Brain microvascular endothelial cell (primary cell): Measurements from ENCODE around the gene LRRC70.

Experiments used
- DNase-seq: peaks from one replicate; pipeline ENCODE4 v3.0.0-alpha.2; 2020
- H3K27ac ChIP-seq: fragments of 250-450 bp; sonication (Bioruptor Pico); 2 replicates; pipeline ENCODE4 v1.5.1; 2020; ENCODE audit warnings: mild to moderate bottlenecking, moderate library complexity
- H3K27me3 ChIP-seq: fragments of 250-450 bp; sonication (Bioruptor Pico); replicated peaks from 2 replicates; pipeline ENCODE4 v1.5.1; 2020; ENCODE audit warnings: mild to moderate bottlenecking
- H3K36me3 ChIP-seq: fragments of 250-450 bp; sonication (Bioruptor Pico); replicated peaks from 2 replicates; pipeline ENCODE4 v1.5.1; 2020; ENCODE audit warnings: mild to moderate bottlenecking
- H3K4me3 ChIP-seq: 2 replicates; pipeline ENCODE4 v1.5.1; 2011; ENCODE audit warnings: low read depth, mild to moderate bottlenecking, control low read depth, low read length, moderate library complexity
- CTCF ChIP-seq: IDR thresholded peaks from 2 replicates; pipeline ENCODE4 v1.5.1; 2011; ENCODE audit warnings: low read depth, mild to moderate bottlenecking, moderate library complexity, low read length, control low read depth, inconsistent platforms; ENCODE audit errors: missing control alignments
- in situ Hi-C: cut with HindIII; loops from 2 replicates; pipeline ENCODE4 v1.10.0; 2017; ENCODE audit warnings: low sequenced_read_pairs, low pct_ligation_motif_present

The LRRC70 gene

GRCh38 chr5:62600560-62601252 lies 22.1 kb downstream of the LRRC70 start:
- Histone ChIP-seq H3K36me3 (no peaks in the 10 kb centered on the region), H3K27ac (no peak overlapping the region), H3K4me3 (no peak overlapping the region), H3K27me3 (no peaks in the 10 kb centered on the region)
- TF ChIP-seq CTCF = no peak
- DNase-seq = no peak
- in situ Hi-C loops = no loop called here

GRCh38 chr5:62603934-62604333 lies 25.3 kb downstream of the LRRC70 start:
- Histone ChIP-seq H3K27ac (no peak overlapping the region), H3K4me3 (no peak overlapping the region), H3K27me3 (no peaks in the 10 kb centered on the region), H3K36me3 (no peaks in the 10 kb centered on the region)
- in situ Hi-C loops = no loop called here
- no peak for DNase-seq
- TF ChIP-seq CTCF = no peak

GRCh38 chr5:62605638-62606037 lies 27.0 kb downstream of the LRRC70 start:
- Histone ChIP-seq H3K4me3 (no peak overlapping the region), H3K36me3 (no peaks in the 10 kb centered on the region), H3K27me3 (no peaks in the 10 kb centered on the region), H3K27ac (no peak overlapping the region)
- in situ Hi-C loops = no loop called here
- no peak for DNase-seq
- no peak for TF ChIP-seq CTCF

GRCh38 chr5:62606878-62607277 lies 28.3 kb downstream of the LRRC70 start:
- no peak for TF ChIP-seq CTCF
- no peak overlapping the region for H3K27ac ChIP-seq
- no peaks in the 10 kb centered on the region for H3K36me3 ChIP-seq
- in situ Hi-C loops = no loop called here
- peak; percentile 18 for DNase-seq
- H3K4me3 ChIP-seq = no peak overlapping the region
- H3K27me3 ChIP-seq = no peaks in the 10 kb centered on the region

GRCh38 chr5:62607615-62608014 lies 29.0 kb downstream of the LRRC70 start:
- no peak for DNase-seq
- no peak for TF ChIP-seq CTCF
- Histone ChIP-seq H3K27me3 (no peaks in the 10 kb centered on the region), H3K27ac (no peak overlapping the region), H3K36me3 (no peaks in the 10 kb centered on the region), H3K4me3 (no peak overlapping the region)
- in situ Hi-C loops = no loop called here
